ENCODE results near the gene TMEM131L. TPM values are rescaled to one million over a fixed set of nuclear protein-coding genes. Genes with fewer than 3 reads are reported as not detected.
"Not testable (repeated sequence)": the region's sequence is repeated elsewhere in the genome, so short reads cannot be mapped to it uniquely, and the experiment has no call there.

TMEM131L gene
- total RNA-seq, result 6.4 and 8.6 TPM in 2 replicates
- long read RNA-seq, full-length matches to known transcripts, result 2 of 60 reads
- long read RNA-seq, partial matches to known transcripts, result 47 of 60 reads
- long read RNA-seq, other reads (novel, unspliced or antisense), result 11 of 60 reads

DNA sequence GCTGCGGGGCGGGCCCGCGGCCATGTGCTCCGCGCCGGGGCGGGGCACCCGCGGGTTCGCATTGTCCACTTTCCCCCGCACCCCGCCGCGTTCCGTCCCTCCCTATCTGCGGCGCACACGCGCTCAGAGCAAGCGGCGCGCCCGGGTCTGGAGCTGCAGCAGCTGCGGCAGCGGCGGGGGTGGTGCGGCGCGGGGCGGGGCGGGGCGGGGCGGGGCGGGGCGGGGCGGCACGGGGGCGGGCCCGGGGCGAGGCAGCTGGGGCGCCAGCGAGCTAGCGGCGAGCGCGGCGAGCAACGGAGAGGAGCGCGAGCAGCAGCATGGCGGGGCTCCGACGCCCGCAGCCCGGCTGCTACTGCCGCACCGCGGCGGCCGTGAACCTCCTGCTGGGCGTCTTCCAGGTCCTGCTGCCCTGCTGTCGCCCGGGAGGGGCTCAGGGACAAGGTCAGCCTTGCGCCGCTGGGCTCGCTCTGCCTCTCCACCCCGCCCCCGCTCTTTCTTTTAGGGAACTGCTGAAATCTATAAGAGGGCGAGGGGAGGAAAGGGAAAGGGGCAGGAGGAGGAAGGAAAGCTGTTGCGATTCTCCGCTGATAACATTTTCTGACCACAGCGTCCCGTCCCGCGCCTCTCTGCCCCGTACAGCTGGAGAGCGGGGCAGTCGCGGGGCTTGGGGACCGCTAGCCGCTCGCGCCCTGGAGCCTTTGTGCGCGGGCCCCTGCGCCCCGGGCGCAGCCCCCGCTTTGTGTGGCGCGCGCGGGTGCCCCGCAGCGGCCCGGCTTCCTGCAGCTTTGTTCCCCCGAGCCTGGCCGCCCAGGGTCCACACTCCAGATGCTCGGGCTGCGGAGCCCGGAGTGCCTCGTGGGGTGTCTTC is at the start of gene TMEM131L:
TMEM131L (plus strand) TSS at position 280 of the 868 bp plus-strand sequence; CDS start at position 318, 38 bp downstream.
- peak within 1 kb of the TSS; percentile 31 for H3K27ac Mint-ChIP-seq (ENCODE audit: unreplicated experiment)
- DNase-seq (ENCODE audit: extremely low spot score, unreplicated experiment), result no peak
- H3K4me1 Mint-ChIP-seq (ENCODE audit: unreplicated experiment), result peaks cover 34% of the 10 kb centered on the region
- H3K4me3 Mint-ChIP-seq (ENCODE audit: unreplicated experiment), result peak within 1 kb of the TSS; percentile 81
- H3K9me3 Mint-ChIP-seq (ENCODE audit: unreplicated experiment), result no peaks in the 10 kb centered on the region
- no peaks in the 10 kb centered on the region for H3K36me3 Mint-ChIP-seq (ENCODE audit: unreplicated experiment)
- H3K27me3 Mint-ChIP-seq (ENCODE audit: unreplicated experiment), result no peaks in the 10 kb centered on the region
- peak; percentile 38 for TF ChIP-seq CTCF (IDR thresholded peaks at IDR 0.05)

DNA sequence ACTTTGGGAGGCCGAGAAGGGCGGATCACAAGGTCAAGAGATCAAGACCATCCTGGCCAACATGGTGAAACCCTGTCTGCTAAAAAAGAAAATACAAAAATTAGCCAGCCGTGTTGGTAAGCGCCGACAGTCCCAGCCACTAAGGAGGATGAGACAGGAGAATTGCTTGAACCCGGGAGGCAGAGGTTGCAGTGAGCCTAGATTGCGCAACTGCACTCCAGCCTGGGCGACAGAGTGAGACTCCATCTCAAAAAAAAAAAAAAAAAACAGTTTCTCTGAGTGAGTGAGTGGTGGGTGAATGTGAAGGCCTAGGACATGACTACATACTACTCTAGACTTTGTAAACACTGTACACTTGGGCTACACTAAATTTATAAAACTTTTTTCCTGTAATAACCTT is 49.7 kb upstream of the TMEM131L start:
- peaks cover 19% of the 10 kb centered on the region for H3K4me1 Mint-ChIP-seq (ENCODE audit: unreplicated experiment)
- H3K9me3 Mint-ChIP-seq (ENCODE audit: unreplicated experiment), result not testable (repeated sequence)
- DNase-seq (ENCODE audit: extremely low spot score, unreplicated experiment), result peak; percentile 11

GRCh38 chr4:153418121-153418520 is 48.0 kb upstream of the TMEM131L start:
- DNase-seq (ENCODE audit: extremely low spot score, unreplicated experiment), result no peak
- H3K27ac Mint-ChIP-seq (ENCODE audit: unreplicated experiment), result no peak overlapping the region
- no peak overlapping the region for H3K4me3 Mint-ChIP-seq (ENCODE audit: unreplicated experiment)
- H3K36me3 Mint-ChIP-seq (ENCODE audit: unreplicated experiment), result no peaks in the 10 kb centered on the region
- TF ChIP-seq CTCF (IDR thresholded peaks at IDR 0.05), result no peak
- H3K27me3 Mint-ChIP-seq (ENCODE audit: unreplicated experiment), result no peaks in the 10 kb centered on the region
- no peaks in the 10 kb centered on the region for H3K9me3 Mint-ChIP-seq (ENCODE audit: unreplicated experiment)
- peaks cover 19% of the 10 kb centered on the region for H3K4me1 Mint-ChIP-seq (ENCODE audit: unreplicated experiment)

More for the DNA sequence above, 49.7 kb upstream of the TMEM131L start:
- not testable (repeated sequence) for H3K27ac Mint-ChIP-seq (ENCODE audit: unreplicated experiment); H3K36me3 Mint-ChIP-seq (ENCODE audit: unreplicated experiment); H3K4me3 Mint-ChIP-seq (ENCODE audit: unreplicated experiment); H3K27me3 Mint-ChIP-seq (ENCODE audit: unreplicated experiment)

DNA sequence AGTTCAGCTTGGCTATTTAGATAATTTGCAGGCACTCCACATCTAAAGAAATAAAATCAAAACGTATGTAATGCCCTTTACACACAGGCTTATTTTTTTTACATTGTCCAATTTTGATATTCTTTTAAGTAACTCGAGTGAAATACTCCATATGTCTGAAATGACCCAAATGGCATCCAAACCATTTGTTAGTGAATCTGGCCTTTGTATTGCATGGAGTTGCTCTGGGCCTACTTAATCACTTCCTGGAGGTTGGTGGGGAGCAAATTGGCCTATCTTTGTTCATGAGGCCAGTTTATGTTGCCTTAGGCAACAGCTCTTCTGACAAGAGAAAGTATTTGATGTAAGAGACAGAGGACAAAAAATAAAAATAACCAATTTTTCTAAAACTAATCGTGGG is 47.6 kb upstream of the TMEM131L start:
- Mint-ChIP-seq H3K9me3 (ENCODE audit: unreplicated experiment) (no peaks in the 10 kb centered on the region), H3K27ac (ENCODE audit: unreplicated experiment) (peak overlapping the region; percentile 70), H3K27me3 (ENCODE audit: unreplicated experiment) (no peaks in the 10 kb centered on the region), H3K4me1 (ENCODE audit: unreplicated experiment) (peaks cover 17% of the 10 kb centered on the region), H3K4me3 (ENCODE audit: unreplicated experiment) (no peak overlapping the region), H3K36me3 (ENCODE audit: unreplicated experiment) (no peaks in the 10 kb centered on the region)
- TF ChIP-seq CTCF (IDR thresholded peaks at IDR 0.05), result no peak
- DNase-seq (ENCODE audit: extremely low spot score, unreplicated experiment), result no peak

- peak overlapping the region; percentile 70 for H3K27ac Mint-ChIP-seq (ENCODE audit: unreplicated experiment)
- no peak for TF ChIP-seq CTCF (IDR thresholded peaks at IDR 0.05)
- H3K4me1 Mint-ChIP-seq (ENCODE audit: unreplicated experiment), result peaks cover 12% of the 10 kb centered on the region
- H3K36me3 Mint-ChIP-seq (ENCODE audit: unreplicated experiment), result no peaks in the 10 kb centered on the region
- H3K9me3 Mint-ChIP-seq (ENCODE audit: unreplicated experiment), result no peaks in the 10 kb centered on the region
- no peak overlapping the region for H3K4me3 Mint-ChIP-seq (ENCODE audit: unreplicated experiment)
- no peaks in the 10 kb centered on the region for H3K27me3 Mint-ChIP-seq (ENCODE audit: unreplicated experiment)
- peak; percentile 13 for DNase-seq (ENCODE audit: extremely low spot score, unreplicated experiment)
These were observed 47.1 kb upstream of the TMEM131L start for GRCh38 chr4:153419029-153419428.
